Endothelial cell of umbilical vein (primary cell): ENCODE data around the gene ZBTB7C.

Experiments
- EZH2 ChIP-seq: IDR thresholded peaks from 2 replicates; pipeline ENCODE4 v1.6.1; 2012; ENCODE audit warnings: borderline replicate concordance, low read depth, mild to moderate bottlenecking, moderate library complexity, low read length, inconsistent platforms; ENCODE audit not compliant: severe bottlenecking
- GATA2 ChIP-seq: IDR thresholded peaks from 2 replicates; pipeline ENCODE4 v1.7.0; 2011; ENCODE audit warnings: low read depth, mild to moderate bottlenecking, moderate library complexity, mixed read lengths, low read length; ENCODE audit not compliant: insufficient read length, insufficient read depth
- MYC ChIP-seq: IDR thresholded peaks from one replicate; pipeline ENCODE4 v1.6.1; 2011; ENCODE audit warnings: mild to moderate bottlenecking, low read depth, low read length
- POLR2A ChIP-seq: IDR thresholded peaks from 2 replicates; pipeline ENCODE4 v1.6.1; 2012; ENCODE audit warnings: low read depth, mild to moderate bottlenecking, control low read depth, low read length
- POLR2AphosphoS5 ChIP-seq: IDR thresholded peaks from 2 replicates; pipeline ENCODE4 v1.6.1; 2012; ENCODE audit warnings: low read depth, mild to moderate bottlenecking, control low read depth, low read length, moderate library complexity; ENCODE audit not compliant: insufficient read depth
- TF ChIP-seq, protein P1 (sequence below), 2 donors: IDR thresholded peaks; 1 replicate in 1 of 2; 2 replicates in 1 of 2; pipeline ENCODE4 v1.5.1; 2011; ENCODE audit warnings: low read length in 2 of 2, mild to moderate bottlenecking in 2 of 2, moderate library complexity in 2 of 2, control low read depth in 1 of 2, inconsistent platforms in 1 of 2, low read depth in 1 of 2; ENCODE audit not compliant: insufficient read depth in 1 of 2; ENCODE audit errors: extremely low read depth in 1 of 2

GRCh38 chr18:48142353-48142752, 266.8 kb downstream of the ZBTB7C start:
- TF ChIP-seq, protein P1, sequence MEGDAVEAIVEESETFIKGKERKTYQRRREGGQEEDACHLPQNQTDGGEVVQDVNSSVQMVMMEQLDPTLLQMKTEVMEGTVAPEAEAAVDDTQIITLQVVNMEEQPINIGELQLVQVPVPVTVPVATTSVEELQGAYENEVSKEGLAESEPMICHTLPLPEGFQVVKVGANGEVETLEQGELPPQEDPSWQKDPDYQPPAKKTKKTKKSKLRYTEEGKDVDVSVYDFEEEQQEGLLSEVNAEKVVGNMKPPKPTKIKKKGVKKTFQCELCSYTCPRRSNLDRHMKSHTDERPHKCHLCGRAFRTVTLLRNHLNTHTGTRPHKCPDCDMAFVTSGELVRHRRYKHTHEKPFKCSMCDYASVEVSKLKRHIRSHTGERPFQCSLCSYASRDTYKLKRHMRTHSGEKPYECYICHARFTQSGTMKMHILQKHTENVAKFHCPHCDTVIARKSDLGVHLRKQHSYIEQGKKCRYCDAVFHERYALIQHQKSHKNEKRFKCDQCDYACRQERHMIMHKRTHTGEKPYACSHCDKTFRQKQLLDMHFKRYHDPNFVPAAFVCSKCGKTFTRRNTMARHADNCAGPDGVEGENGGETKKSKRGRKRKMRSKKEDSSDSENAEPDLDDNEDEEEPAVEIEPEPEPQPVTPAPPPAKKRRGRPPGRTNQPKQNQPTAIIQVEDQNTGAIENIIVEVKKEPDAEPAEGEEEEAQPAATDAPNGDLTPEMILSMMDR (IDR thresholded peaks at IDR 0.05; ENCODE audit: extremely low read depth in 1 of 2, insufficient read depth in 1 of 2, low read depth in 1 of 2, low read length in 2 of 2): no peak
- TF ChIP-seq EZH2 (no peak), GATA2 (no peak), POLR2A (no peak), MYC (no peak), POLR2AphosphoS5 (no peak)
